Measurements from ENCODE around the gene FAM228B. TPM values are rescaled to one million over a fixed set of nuclear protein-coding genes. Genes with fewer than 3 reads are reported as not detected.

Gene FAM228B
- polyA plus RNA-seq, 1 donor (not counting 4 experiments of a cell fraction or from before 2014, with no cell fraction given), result 2.0 TPM

DNA sequence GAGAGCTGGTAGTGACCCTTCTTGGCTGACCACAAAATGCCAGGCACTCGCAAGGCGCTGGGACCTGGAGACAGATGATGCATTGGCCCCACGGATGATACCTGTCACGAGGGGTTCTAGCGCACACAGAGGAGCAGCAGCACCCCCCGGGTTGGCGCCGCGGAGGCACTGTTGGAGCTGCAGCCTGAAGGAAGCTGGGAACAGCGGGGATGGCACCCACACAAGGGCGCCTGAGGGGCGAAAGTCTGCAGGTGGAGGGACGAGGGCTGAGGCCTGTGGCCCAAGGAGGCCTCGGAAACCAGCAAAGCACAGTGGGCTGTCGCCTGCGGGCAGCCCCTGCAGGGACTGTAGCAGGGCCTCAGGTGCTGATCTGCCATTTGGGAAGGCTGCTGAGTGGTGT lies 85.2 kb downstream of the FAM228B start:
- H3K27me3 ChIP-seq (ENCODE audit: control insufficient read depth, extremely low read depth, insufficient read depth, low read length), result no peaks in the 10 kb centered on the region
- H3K4me3 ChIP-seq (ENCODE audit: control insufficient read depth in 2 of 3, extremely low read depth in 1 of 3, insufficient read depth in 2 of 3, low read depth in 1 of 3, low read length in 3 of 3), result no peak overlapping the region
- no peak for FAIRE-seq
- no peaks in the 10 kb centered on the region for H4K20me1 ChIP-seq (ENCODE audit: control insufficient read depth, extremely low read depth, insufficient read depth, low read length)
- H3K9me1 ChIP-seq (ENCODE audit: control insufficient read depth, extremely low read depth, insufficient read depth, low read length), result no peaks in the 10 kb centered on the region
- no peaks in the 10 kb centered on the region for H3K79me2 ChIP-seq (ENCODE audit: control insufficient read depth, insufficient read depth, low read length)
- H3K9ac ChIP-seq (ENCODE audit: control insufficient read depth, extremely low read depth, insufficient read depth, low read length), result no peak overlapping the region
- dilution Hi-C loops (cut with MboI; ENCODE audit: extremely low pct_ligation_motif_present, low sequenced_read_pairs), result no loop called here
- no peak overlapping the region for H3K4me2 ChIP-seq (ENCODE audit: control insufficient read depth, extremely low read depth, insufficient read depth, low read depth, low read length)
- peaks cover 9 to 19% of the 10 kb centered on the region in 2 experiments for H3K36me3 ChIP-seq (ENCODE audit: control insufficient read depth in 2 of 2, extremely low read depth in 1 of 2, insufficient read depth in 2 of 2, low read length in 2 of 2)
- H3K9me3 ChIP-seq (ENCODE audit: control insufficient read depth, low read depth, low read length), result no peaks in the 10 kb centered on the region
- no peak overlapping the region for H3K27ac ChIP-seq (ENCODE audit: control insufficient read depth, insufficient read depth, low read length)
- no peak for DNase-seq (ENCODE audit: low read depth, low spot score)
- no peaks in the 10 kb centered on the region for H3K4me1 ChIP-seq (ENCODE audit: control insufficient read depth, extremely low read depth, insufficient read depth, low read length)
- TF ChIP-seq, protein P1, sequence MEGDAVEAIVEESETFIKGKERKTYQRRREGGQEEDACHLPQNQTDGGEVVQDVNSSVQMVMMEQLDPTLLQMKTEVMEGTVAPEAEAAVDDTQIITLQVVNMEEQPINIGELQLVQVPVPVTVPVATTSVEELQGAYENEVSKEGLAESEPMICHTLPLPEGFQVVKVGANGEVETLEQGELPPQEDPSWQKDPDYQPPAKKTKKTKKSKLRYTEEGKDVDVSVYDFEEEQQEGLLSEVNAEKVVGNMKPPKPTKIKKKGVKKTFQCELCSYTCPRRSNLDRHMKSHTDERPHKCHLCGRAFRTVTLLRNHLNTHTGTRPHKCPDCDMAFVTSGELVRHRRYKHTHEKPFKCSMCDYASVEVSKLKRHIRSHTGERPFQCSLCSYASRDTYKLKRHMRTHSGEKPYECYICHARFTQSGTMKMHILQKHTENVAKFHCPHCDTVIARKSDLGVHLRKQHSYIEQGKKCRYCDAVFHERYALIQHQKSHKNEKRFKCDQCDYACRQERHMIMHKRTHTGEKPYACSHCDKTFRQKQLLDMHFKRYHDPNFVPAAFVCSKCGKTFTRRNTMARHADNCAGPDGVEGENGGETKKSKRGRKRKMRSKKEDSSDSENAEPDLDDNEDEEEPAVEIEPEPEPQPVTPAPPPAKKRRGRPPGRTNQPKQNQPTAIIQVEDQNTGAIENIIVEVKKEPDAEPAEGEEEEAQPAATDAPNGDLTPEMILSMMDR (optimal IDR thresholded peaks at IDR 0.05 in 1 of 3, IDR thresholded peaks at IDR 0.05 in 1 of 3, conservative IDR thresholded peaks at IDR 0.05 in 1 of 3; ENCODE audit: extremely low read depth in 1 of 3, insufficient read depth in 2 of 3, low read length in 3 of 3), result no peak
- TF ChIP-seq EZH2 (IDR thresholded peaks at IDR 0.05; ENCODE audit: low read length), result no peak
- no peak overlapping the region for H2AFZ ChIP-seq (ENCODE audit: control insufficient read depth, low read length)

GRCh38 chr2:24209389-24210105 lies 86.3 kb downstream of the FAM228B start:
- H3K4me2 ChIP-seq (ENCODE audit: control insufficient read depth, extremely low read depth, insufficient read depth, low read depth, low read length), result no peak overlapping the region
- H3K27me3 ChIP-seq (ENCODE audit: control insufficient read depth, extremely low read depth, insufficient read depth, low read length), result no peaks in the 10 kb centered on the region
- H4K20me1 ChIP-seq (ENCODE audit: control insufficient read depth, extremely low read depth, insufficient read depth, low read length), result no peaks in the 10 kb centered on the region
- H3K79me2 ChIP-seq (ENCODE audit: control insufficient read depth, insufficient read depth, low read length), result no peaks in the 10 kb centered on the region
- H3K9ac ChIP-seq (ENCODE audit: control insufficient read depth, extremely low read depth, insufficient read depth, low read length), result no peak overlapping the region
- H3K36me3 ChIP-seq (ENCODE audit: control insufficient read depth in 2 of 2, extremely low read depth in 1 of 2, insufficient read depth in 2 of 2, low read length in 2 of 2), result peaks cover 6 to 16% of the 10 kb centered on the region in 2 experiments
- H3K4me1 ChIP-seq (ENCODE audit: control insufficient read depth, extremely low read depth, insufficient read depth, low read length), result no peaks in the 10 kb centered on the region
- DNase-seq (ENCODE audit: low read depth, low spot score) (no peak), FAIRE-seq (no peak)
- dilution Hi-C loops (cut with MboI; ENCODE audit: extremely low pct_ligation_motif_present, low sequenced_read_pairs), result no loop called here
- no peaks in the 10 kb centered on the region for H3K9me3 ChIP-seq (ENCODE audit: control insufficient read depth, low read depth, low read length)
- H3K27ac ChIP-seq (ENCODE audit: control insufficient read depth, insufficient read depth, low read length), result no peak overlapping the region
- H3K9me1 ChIP-seq (ENCODE audit: control insufficient read depth, extremely low read depth, insufficient read depth, low read length), result no peaks in the 10 kb centered on the region
- H2AFZ ChIP-seq (ENCODE audit: control insufficient read depth, low read length), result no peak overlapping the region
- TF ChIP-seq, protein P1 (optimal IDR thresholded peaks at IDR 0.05 in 1 of 3, IDR thresholded peaks at IDR 0.05 in 1 of 3, conservative IDR thresholded peaks at IDR 0.05 in 1 of 3; ENCODE audit: extremely low read depth in 1 of 3, insufficient read depth in 2 of 3, low read length in 3 of 3), result no peak
- TF ChIP-seq EZH2 (IDR thresholded peaks at IDR 0.05; ENCODE audit: low read length), result no peak
- no peak overlapping the region for H3K4me3 ChIP-seq (ENCODE audit: control insufficient read depth in 2 of 3, extremely low read depth in 1 of 3, insufficient read depth in 2 of 3, low read depth in 1 of 3, low read length in 3 of 3)

All from keratinocyte (primary cell).